Measurements from ENCODE around the gene FZD4. TPM values are rescaled to one million over a fixed set of nuclear protein-coding genes. Genes with fewer than 3 reads are reported as not detected.
"Not testable (repeated sequence)": the region's sequence is repeated elsewhere in the genome, so short reads cannot be mapped to it uniquely, and the experiment has no call there.

Gene FZD4
- total and polyA plus RNA-seq, 2 donors (not counting 3 experiments of a cell fraction or from before 2014, with no cell fraction given), result 56.6 to 112 TPM

- peak overlapping the region; percentile 2 for H3K9ac ChIP-seq (replicated peaks; ENCODE audit: extremely low read depth, insufficient read depth, low read length)
- H4K20me1 ChIP-seq (replicated peaks; ENCODE audit: control insufficient read depth, extremely low read depth, insufficient read depth, low read length), result no peaks in the 10 kb centered on the region
- intact Hi-C loops (cut with micrococcal nuclease), result loop anchor here (1.0 kb wide), 2 partner anchors 13 to 30 kb away; no protein-coding TSS in a partner anchor
- no peaks in the 10 kb centered on the region for H3K9me3 ChIP-seq (replicated peaks; ENCODE audit: control insufficient read depth, insufficient read depth, low read length)
- H3K27me3 ChIP-seq (ENCODE audit: control insufficient read depth in 2 of 2, insufficient read depth in 2 of 2, low read length in 2 of 2), result no peaks in the 10 kb centered on the region
- no peaks in the 10 kb centered on the region for H3K36me3 ChIP-seq (ENCODE audit: control insufficient read depth in 2 of 2, extremely low read depth in 1 of 2, insufficient read depth in 2 of 2, low read length in 2 of 2)
- peak overlapping the region; percentile 65 for H3K27ac ChIP-seq (ENCODE audit: insufficient read depth, low read depth, low read length)
- DNase-seq (ENCODE audit: low read depth, low spot score) (peak; percentile 90), FAIRE-seq (peak; percentile 88)
- dilution Hi-C loops (cut with MboI; ENCODE audit: extremely low pct_ligation_motif_present, low sequenced_read_pairs), result no loop called here
- no peaks in the 10 kb centered on the region for H3K9me1 ChIP-seq (replicated peaks; ENCODE audit: control insufficient read depth, extremely low read depth, insufficient read depth, low read length)
- no peak overlapping the region for H3K4me3 ChIP-seq (replicated peaks in 1 of 3; ENCODE audit: insufficient read depth in 1 of 3, low read depth in 1 of 3, low read length in 3 of 3)
- ChIA-PET CTCF (interaction anchor here (0.8 to 1.0 kb wide), 2 partner anchors 14 to 30 kb away, joined by 4 to 6 read pairs; partner anchors contain the start of gene FZD4), POLR2A (interaction anchor here (1.1 kb wide), 1 partner anchor 15 kb away, joined by 5 read pairs; the partner anchor contains the start of gene FZD4)
- peaks cover 15% of the 10 kb centered on the region for H3K4me1 ChIP-seq (ENCODE audit: control insufficient read depth, extremely low read depth, insufficient read depth, low read length)
- BruUV-seq (replicated peaks), result no TSS peak
- peak overlapping the region; percentile 29 for H2AFZ ChIP-seq (ENCODE audit: low read depth, low read length)
- H3K4me2 ChIP-seq (ENCODE audit: insufficient read depth, low read length), result peak overlapping the region; percentile 19
- no peak for TF ChIP-seq POLR2AphosphoS5 (IDR thresholded peaks at IDR 0.05; ENCODE audit: insufficient read depth, low read depth, low read length)
- peak; percentile 5 for TF ChIP-seq FOS (IDR thresholded peaks at IDR 0.05; ENCODE audit: borderline replicate concordance, insufficient read depth, low read length)
- TF ChIP-seq EZH2 (IDR thresholded peaks at IDR 0.05; ENCODE audit: borderline replicate concordance, low read depth, low read length, severe bottlenecking), result no peak
- peak; percentile 2 for TF ChIP-seq JUN (IDR thresholded peaks at IDR 0.05; ENCODE audit: borderline replicate concordance, insufficient read depth, insufficient read length, low read depth)
- no peaks in the 10 kb centered on the region for H3K79me2 ChIP-seq (ENCODE audit: control insufficient read depth, insufficient read depth, low read length)
Measured at GRCh38 chr11:86969258-86969657, 14.1 kb upstream of the FZD4 start.

GRCh38 chr11:86967601-86968000 is 12.4 kb upstream of the FZD4 start:
- dilution Hi-C loops (cut with MboI; ENCODE audit: extremely low pct_ligation_motif_present, low sequenced_read_pairs); BruUV-seq (replicated peaks); H4K20me1 ChIP-seq (replicated peaks; ENCODE audit: control insufficient read depth, extremely low read depth, insufficient read depth, low read length); H3K9me3 ChIP-seq (replicated peaks; ENCODE audit: control insufficient read depth, insufficient read depth, low read length); H2AFZ ChIP-seq (ENCODE audit: low read depth, low read length); FAIRE-seq; H3K79me2 ChIP-seq (ENCODE audit: control insufficient read depth, insufficient read depth, low read length); H3K9me1 ChIP-seq (replicated peaks; ENCODE audit: control insufficient read depth, extremely low read depth, insufficient read depth, low read length); H3K4me3 ChIP-seq (replicated peaks in 1 of 3; ENCODE audit: insufficient read depth in 1 of 3, low read depth in 1 of 3, low read length in 3 of 3); H3K4me2 ChIP-seq (ENCODE audit: insufficient read depth, low read length); H3K36me3 ChIP-seq (ENCODE audit: control insufficient read depth in 2 of 2, extremely low read depth in 1 of 2, insufficient read depth in 2 of 2, low read length in 2 of 2); DNase-seq (ENCODE audit: low read depth, low spot score); H3K9ac ChIP-seq (replicated peaks; ENCODE audit: extremely low read depth, insufficient read depth, low read length); intact Hi-C loops (cut with micrococcal nuclease); H3K27ac ChIP-seq (ENCODE audit: insufficient read depth, low read depth, low read length); POLR2A ChIA-PET; H3K27me3 ChIP-seq (ENCODE audit: control insufficient read depth in 2 of 2, insufficient read depth in 2 of 2, low read length in 2 of 2): not testable (repeated sequence)
- peaks cover 15% of the 10 kb centered on the region for H3K4me1 ChIP-seq (ENCODE audit: control insufficient read depth, extremely low read depth, insufficient read depth, low read length)
- CTCF ChIA-PET, result interaction anchor here (0.8 to 2.3 kb wide), 2 partner anchors 9 to 12 kb away, joined by 3 to 7 read pairs; partner anchors contain the start of gene FZD4
